AG04449 (cell line): Measurements from ENCODE around the gene SEC23IP.
"Not testable (repeated sequence)": the region's sequence is repeated elsewhere in the genome, so short reads cannot be mapped to it uniquely, and the experiment has no call there.

Source experiments
- CTCF ChIA-PET: fragments of 350-600 bp; formaldehyde crosslinking; extraction: SDS; loops from one replicate; lab custom pipeline; 2021; ENCODE audit warnings: antibody characterized with exemption; lab: Yijun Ruan, JAX
- POLR2A ChIA-PET: fragments of 400-600, 350-600 bp; formaldehyde crosslinking; extraction: SDS; loops from one replicate; lab custom pipeline; 2020; ENCODE audit warnings: antibody characterized with exemption, inconsistent platforms; lab: Yijun Ruan, JAX
- DNase-seq: peaks from one replicate; pipeline ENCODE4 v3.0.0-alpha.2; 2010; ENCODE audit warnings: low read depth, low spot score
- H3K4me3 ChIP-seq: 2 replicates; pipeline ENCODE4 v1.5.1; 2011; ENCODE audit warnings: low read depth, mild to moderate bottlenecking, control low read depth, low read length
- TF ChIP-seq, protein P1 (sequence below): IDR thresholded peaks from one replicate; pipeline ENCODE4 v1.5.1; 2011; ENCODE audit warnings: mild to moderate bottlenecking, moderate library complexity, low read length, control low read depth, inconsistent platforms; ENCODE audit not compliant: insufficient read depth; ENCODE audit errors: missing control alignments

Gene SEC23IP

DNA sequence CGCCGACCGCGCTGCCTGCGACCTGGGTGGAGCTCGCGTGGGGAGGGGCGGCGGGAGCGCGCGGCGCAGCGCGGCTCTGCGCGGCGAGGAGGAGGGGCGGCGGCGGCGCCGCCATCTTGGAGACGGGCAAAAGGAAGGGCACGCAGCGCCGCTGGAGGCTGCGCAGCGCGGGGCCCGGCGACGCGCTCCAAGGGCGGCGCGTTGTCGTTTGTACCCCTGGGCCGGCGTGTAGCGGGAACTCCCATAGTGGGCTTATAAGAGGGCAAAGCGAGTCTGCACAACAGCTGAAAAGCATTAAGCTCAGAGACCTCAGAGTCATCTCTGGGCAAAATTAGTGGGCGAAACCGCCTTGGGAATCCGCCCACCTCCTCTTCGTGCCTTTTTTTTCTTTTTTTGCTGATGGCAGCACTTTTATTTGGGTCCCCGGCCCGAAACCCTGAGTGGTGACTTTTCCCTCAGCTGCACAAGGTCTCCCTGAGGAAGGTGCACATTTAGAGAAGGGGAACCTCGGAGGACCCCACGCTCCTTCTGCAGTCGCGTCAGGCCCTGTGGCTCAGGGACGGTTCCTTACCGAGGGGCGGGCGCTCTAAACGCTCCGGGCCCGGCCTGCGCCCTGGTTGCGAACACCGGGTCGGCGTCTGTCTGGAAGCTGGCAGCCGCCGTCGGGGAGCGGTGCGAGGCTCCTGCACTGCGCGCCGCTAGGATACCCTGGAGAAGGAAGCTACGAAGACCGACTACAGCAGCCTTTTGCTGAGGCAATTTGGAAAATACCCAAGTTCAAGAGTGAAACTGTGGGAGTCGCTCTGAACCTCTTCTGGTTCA, 19.5 kb upstream of the SEC23IP start:
- CTCF ChIA-PET = interaction anchor here (1.0 to 6.1 kb wide), 9 partner anchors 9 to 206 kb away, joined by 3 to 96 read pairs (median 4); no protein-coding TSS in a partner anchor
- POLR2A ChIA-PET = interaction anchor here (0.6 to 2.7 kb wide), 7 partner anchors 9 to 966 kb away, joined by 3 to 18 read pairs (median 4); partner anchors contain the start of genes INPP5F and SEC23IP
- TF ChIP-seq, protein P1, sequence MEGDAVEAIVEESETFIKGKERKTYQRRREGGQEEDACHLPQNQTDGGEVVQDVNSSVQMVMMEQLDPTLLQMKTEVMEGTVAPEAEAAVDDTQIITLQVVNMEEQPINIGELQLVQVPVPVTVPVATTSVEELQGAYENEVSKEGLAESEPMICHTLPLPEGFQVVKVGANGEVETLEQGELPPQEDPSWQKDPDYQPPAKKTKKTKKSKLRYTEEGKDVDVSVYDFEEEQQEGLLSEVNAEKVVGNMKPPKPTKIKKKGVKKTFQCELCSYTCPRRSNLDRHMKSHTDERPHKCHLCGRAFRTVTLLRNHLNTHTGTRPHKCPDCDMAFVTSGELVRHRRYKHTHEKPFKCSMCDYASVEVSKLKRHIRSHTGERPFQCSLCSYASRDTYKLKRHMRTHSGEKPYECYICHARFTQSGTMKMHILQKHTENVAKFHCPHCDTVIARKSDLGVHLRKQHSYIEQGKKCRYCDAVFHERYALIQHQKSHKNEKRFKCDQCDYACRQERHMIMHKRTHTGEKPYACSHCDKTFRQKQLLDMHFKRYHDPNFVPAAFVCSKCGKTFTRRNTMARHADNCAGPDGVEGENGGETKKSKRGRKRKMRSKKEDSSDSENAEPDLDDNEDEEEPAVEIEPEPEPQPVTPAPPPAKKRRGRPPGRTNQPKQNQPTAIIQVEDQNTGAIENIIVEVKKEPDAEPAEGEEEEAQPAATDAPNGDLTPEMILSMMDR = no peak

DNA sequence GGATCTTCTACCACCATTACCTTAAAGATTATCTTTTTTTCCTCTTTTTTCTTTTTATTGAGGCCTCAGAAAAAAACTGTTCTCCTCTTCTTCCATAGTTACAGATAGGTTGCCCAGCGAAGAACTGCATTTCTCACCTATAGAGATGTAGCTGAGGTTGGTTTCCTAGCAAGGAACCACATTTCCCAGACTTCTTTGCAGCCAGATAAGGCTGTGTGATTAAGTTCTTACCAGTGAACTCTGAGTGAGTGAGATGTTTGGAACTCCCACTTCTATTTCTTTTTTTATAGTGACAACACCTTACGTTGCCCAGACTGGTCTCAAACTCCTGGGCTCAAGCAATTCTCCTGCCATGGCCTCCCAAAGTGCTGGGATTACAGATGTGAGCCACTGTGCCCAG, 14.0 kb upstream of the SEC23IP start:
- TF ChIP-seq, protein P1 = no peak
- H3K4me3 ChIP-seq = no peak overlapping the region
- ChIA-PET CTCF (interaction anchor here (0.9 to 1.0 kb wide), 2 partner anchors 20 to 127 kb away, joined by 3 to 5 read pairs; no protein-coding TSS in a partner anchor), POLR2A (no interaction called here)
- DNase-seq = no peak

More for the DNA sequence above, 19.5 kb upstream of the SEC23IP start:
- peak overlapping the region; percentile 76 for H3K4me3 ChIP-seq
- no peak for DNase-seq

DNA sequence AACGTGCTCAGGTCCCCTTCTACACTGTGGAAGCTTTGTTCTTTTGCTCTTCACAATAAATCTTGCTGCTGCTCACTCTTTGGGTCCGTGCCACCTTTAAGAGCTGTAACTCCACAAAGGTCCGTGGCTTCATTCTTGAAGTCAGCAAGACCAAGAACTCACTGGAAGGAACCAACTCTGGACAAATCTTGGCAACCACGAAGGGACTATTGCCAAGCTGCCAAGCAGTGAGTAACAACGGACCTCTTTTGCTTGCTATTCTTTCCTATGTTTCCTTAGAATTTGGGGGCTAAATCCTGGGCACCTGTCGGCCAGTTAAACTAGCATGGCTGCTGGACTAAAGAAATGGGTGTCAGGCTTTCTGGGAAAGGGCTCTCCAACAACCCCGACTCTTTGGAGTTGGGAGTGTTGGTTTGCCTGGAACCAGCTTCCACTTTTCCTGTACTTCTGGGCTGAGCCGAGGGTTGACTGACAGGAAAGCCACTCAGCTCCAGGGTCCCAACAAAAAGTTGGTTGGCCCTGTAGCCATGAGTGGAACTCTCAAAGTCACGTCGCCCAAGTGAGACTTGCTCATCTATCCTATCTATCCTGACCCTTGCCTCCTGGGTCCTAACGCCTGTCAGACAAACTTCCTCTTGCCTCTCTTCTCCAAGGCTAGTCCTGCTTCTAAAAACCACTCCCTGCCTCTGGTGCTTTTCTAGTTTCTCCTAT, 8.5 kb upstream of the SEC23IP start:
- CTCF ChIA-PET = interaction anchor here (1.5 to 1.6 kb wide), 2 partner anchors 12 to 134 kb away, joined by 5 to 9 read pairs; partner anchors contain the start of gene MCMBP
- H3K4me3 ChIP-seq, DNase-seq, POLR2A ChIA-PET: not testable (repeated sequence)

DNA sequence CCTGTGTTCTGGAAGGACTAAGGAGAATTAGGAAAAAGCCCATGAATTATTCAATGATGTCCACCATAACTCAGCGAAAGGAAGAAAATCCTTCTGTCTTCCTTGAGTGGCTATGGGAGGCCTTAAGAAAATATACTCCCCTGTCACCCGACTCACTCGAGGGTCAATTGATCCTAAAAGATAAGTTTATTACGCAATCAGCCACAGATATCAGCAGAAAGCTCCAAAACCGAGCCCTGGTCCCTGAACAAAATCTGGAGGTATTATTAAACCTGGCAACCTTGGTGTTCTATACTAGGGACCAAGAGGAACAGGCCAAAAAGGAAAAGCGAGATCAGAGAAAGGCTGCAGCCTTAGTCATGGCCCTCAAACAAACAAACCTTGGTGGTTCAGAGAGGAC, 6.5 kb upstream of the SEC23IP start:
- H3K4me3 ChIP-seq, POLR2A ChIA-PET, DNase-seq: not testable (repeated sequence)
- CTCF ChIA-PET = interaction anchor here (1.3 kb wide), 1 partner anchor 27 kb away, joined by 4 read pairs; no protein-coding TSS in a partner anchor

DNA sequence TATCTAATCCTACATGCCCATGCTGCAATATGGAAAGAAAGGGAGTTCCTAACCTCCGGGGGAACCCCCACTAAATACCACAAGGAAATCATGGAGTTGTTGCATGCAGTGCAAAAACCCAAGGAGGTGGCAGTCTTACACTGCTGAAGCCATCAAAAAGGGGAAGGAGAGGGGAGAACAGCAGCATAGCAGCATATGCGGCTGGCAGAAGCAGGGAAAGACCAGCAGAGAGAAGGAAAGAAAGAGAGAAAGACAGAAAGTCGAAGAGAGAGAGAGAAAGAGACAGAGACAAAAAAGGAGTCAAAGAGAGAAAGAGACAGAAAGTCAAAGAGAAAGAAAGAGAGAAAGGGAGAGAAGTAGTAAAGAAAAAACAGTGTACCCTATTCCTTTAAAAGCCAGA, 3.8 kb upstream of the SEC23IP start:
- POLR2A ChIA-PET, H3K4me3 ChIP-seq, DNase-seq: not testable (repeated sequence)
- CTCF ChIA-PET = interaction anchor here (3.0 kb wide), 1 partner anchor 202 kb away, joined by 7 read pairs; no protein-coding TSS in a partner anchor

DNA sequence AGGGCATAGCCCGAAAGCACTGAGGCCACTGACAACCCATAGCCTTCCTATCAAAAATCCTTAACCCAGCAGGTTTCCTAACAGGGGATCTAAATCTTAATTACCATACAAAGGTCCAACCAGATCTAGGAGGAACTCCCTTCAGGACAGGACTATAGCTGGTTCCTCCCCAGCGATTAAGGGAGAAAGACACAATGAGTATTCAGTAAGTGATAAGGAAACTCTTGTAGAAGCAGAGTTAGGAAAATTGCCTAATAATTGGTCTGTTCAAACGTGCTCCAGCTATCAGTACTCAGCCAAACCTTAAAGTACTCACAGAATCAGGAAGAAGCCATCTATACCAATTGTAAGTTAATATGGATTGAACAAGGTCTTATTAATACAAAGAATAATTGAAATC, 3.3 kb upstream of the SEC23IP start:
- CTCF ChIA-PET = interaction anchor here (3.0 kb wide), 1 partner anchor 202 kb away, joined by 7 read pairs; no protein-coding TSS in a partner anchor
- POLR2A ChIA-PET, DNase-seq, H3K4me3 ChIP-seq: not testable (repeated sequence)

DNA sequence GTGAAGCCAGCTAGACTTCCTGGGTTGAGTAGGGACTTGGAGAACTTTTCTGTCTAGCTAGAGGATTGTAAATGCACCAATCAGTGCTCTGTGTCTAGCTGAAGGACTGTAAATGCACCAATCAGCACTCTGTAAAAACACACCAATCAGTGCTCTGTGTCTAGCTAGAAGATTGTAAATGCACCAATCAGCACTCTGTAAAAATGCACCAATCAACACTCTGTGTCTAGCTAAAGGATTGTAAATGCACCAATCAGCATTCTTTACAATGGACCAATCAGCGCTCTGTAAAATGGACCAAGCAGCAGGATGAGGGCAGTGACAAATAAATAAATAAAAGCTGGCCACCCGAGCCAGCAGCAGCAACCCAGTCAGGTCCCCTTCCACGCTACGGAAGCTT, 2.2 kb upstream of the SEC23IP start:
- ChIA-PET CTCF (interaction anchor here (3.0 to 3.3 kb wide), 2 partner anchors 140 to 203 kb away, joined by 7 to 19 read pairs; no protein-coding TSS in a partner anchor), POLR2A (interaction anchor here (0.9 kb wide), 1 partner anchor 18 kb away, joined by 3 read pairs; the partner anchor contains the start of gene MCMBP)
- not testable (repeated sequence) for DNase-seq, H3K4me3 ChIP-seq

DNA sequence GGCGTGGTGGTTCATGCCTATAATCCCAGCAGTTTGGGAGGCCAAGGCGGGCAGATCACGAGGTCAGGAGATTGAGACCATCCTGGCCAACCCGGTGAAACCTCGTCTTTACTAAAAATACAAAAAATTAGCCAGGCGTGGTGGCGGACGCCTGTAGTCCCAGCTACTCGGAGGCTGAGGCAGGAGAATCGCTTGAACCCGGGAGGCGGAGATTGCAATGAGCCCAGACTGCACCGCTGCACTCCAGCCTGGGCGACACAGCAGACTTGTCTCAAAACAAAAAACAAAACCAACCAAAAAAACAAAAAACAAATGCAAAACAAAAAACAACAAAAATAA, 712 bp upstream of the SEC23IP start:
- ChIA-PET CTCF (interaction anchor here (1.3 to 3.3 kb wide), 3 partner anchors 33 to 205 kb away, joined by 6 to 19 read pairs (median 7); no protein-coding TSS in a partner anchor), POLR2A (interaction anchor here (0.8 to 1.9 kb wide), 2 partner anchors 19 to 613 kb away, joined by 3 to 18 read pairs; partner anchors contain the start of gene MCMBP)
- H3K4me3 ChIP-seq = peak overlapping the region; percentile 97
- not testable (repeated sequence) for DNase-seq

DNA sequence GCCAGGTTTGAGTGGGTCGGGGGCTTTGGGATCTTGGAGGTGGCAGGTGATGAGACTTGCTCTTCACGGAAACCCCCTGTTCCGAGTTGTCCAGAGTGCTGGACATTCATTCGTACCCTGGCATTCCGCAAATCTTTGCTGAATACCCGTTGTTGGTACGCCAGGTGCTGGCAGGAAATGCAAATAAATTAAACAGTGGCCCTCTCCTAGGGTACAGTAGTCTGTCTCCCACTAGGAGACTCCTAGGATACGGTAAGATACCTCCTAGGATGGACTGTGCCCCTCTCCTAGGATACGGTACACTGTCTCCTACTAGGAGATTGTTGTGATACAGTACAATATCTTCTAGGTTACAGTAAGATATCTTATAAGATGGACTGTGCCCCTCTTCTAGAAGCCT, 544 bp downstream of the SEC23IP start:
- POLR2A ChIA-PET = interaction anchor here (1.0 to 1.9 kb wide), 2 partner anchors 12 to 20 kb away, joined by 3 to 18 read pairs; partner anchors contain the start of gene MCMBP
- CTCF ChIA-PET = interaction anchor here (3.3 kb wide), 1 partner anchor 143 kb away, joined by 19 read pairs; no protein-coding TSS in a partner anchor
- TF ChIP-seq, protein P1 = no peak
- no peak for DNase-seq
- peak overlapping the region; percentile 97 for H3K4me3 ChIP-seq
